Stimulated activated CD4-positive, alpha-beta T cell treated with anti-CD3 and anti-CD28 coated beads, Interleukin-15, amount 100 ng/mL, for 48 hours (primary cell): ENCODE data around the gene SIAH3.

Source experiments
- DNase-seq, 2 donors: peaks; one replicate each; pipeline ENCODE4 v3.0.0-alpha.2; 2020; ENCODE audit warnings: low read depth in 2 of 2

SIAH3 gene

GRCh38 chr13:45863709-45864590 lies 12.4 kb upstream of the SIAH3 start:
- DNase-seq = no peak

- no peak for DNase-seq
Observed at GRCh38 chr13:45861322-45861721, 9.8 kb upstream of the SIAH3 start.

GRCh38 chr13:45860240-45860639 lies 8.7 kb upstream of the SIAH3 start:
- DNase-seq = no peak

- no peak for DNase-seq
Observed at GRCh38 chr13:45859705-45860104, 8.2 kb upstream of the SIAH3 start.

GRCh38 chr13:45852494-45852893 lies 941 bp upstream of the SIAH3 start:
- DNase-seq = no peak

- no peak for DNase-seq
Observed at GRCh38 chr13:45851956-45852355, 403 bp upstream of the SIAH3 start.

GRCh38 chr13:45850027-45850613 lies 1.4 kb downstream of the SIAH3 start:
- DNase-seq = no peak

GRCh38 chr13:45849408-45849807 lies 2.1 kb downstream of the SIAH3 start:
- DNase-seq = no peak

- no peak for DNase-seq
Observed at GRCh38 chr13:45847554-45848224, 3.9 kb downstream of the SIAH3 start.

- DNase-seq = no peak
Observed at GRCh38 chr13:45846681-45847080, 4.9 kb downstream of the SIAH3 start.

- no peak for DNase-seq
Observed at GRCh38 chr13:45838171-45838745, 13.3 kb downstream of the SIAH3 start.

GRCh38 chr13:45837111-45837510 lies 14.4 kb downstream of the SIAH3 start:
- DNase-seq = no peak

GRCh38 chr13:45834411-45834994 lies 17.1 kb downstream of the SIAH3 start:
- no peak for DNase-seq

- DNase-seq = no peak
Observed at GRCh38 chr13:45833663-45834375, 17.7 kb downstream of the SIAH3 start.

- DNase-seq = no peak
Observed at GRCh38 chr13:45833242-45833641, 18.3 kb downstream of the SIAH3 start.

GRCh38 chr13:45831851-45832250 lies 19.7 kb downstream of the SIAH3 start:
- no peak for DNase-seq

GRCh38 chr13:45830121-45830520 lies 21.4 kb downstream of the SIAH3 start:
- no peak for DNase-seq

GRCh38 chr13:45828256-45828968 lies 23.1 kb downstream of the SIAH3 start:
- DNase-seq = no peak

- no peak for DNase-seq
Observed at GRCh38 chr13:45827318-45827717, 24.2 kb downstream of the SIAH3 start.

GRCh38 chr13:45826731-45827130 lies 24.8 kb downstream of the SIAH3 start:
- DNase-seq = no peak

GRCh38 chr13:45825387-45825650 lies 26.2 kb downstream of the SIAH3 start:
- no peak for DNase-seq
